Loucy (cell line): ENCODE data around the gene HYI.

ENCODE experiments used
- H2AFZ ChIP-seq: fragments of 200-600 bp; sonication (generic); 2 replicates; pipeline ENCODE4 v1.6.0; 2016; ENCODE audit warnings: antibody characterized with exemption, mild to moderate bottlenecking, low read length, moderate library complexity
- H3F3A ChIP-seq: fragments of 200-600 bp; 2 replicates; pipeline ENCODE4 v1.6.0; 2016; ENCODE audit warnings: antibody characterized with exemption, low read depth, mild to moderate bottlenecking
- H3K27me3 ChIP-seq: fragments of 200-600 bp; sonication (generic); 2 replicates; pipeline ENCODE4 v1.6.1; 2014; ENCODE audit warnings: low read length, mild to moderate bottlenecking; ENCODE audit not compliant: insufficient read depth, poor library complexity, severe bottlenecking
- H3K36me3 ChIP-seq: fragments of 200-600 bp; sonication (generic); 2 replicates; pipeline ENCODE4 v1.6.1; 2016; ENCODE audit warnings: low read length; ENCODE audit not compliant: insufficient read depth
- H3K4me1 ChIP-seq: fragments of 200-600 bp; sonication (generic); 2 replicates; pipeline ENCODE4 v1.5.1; 2014; ENCODE audit warnings: low read length, mild to moderate bottlenecking; ENCODE audit not compliant: insufficient read depth, poor library complexity, severe bottlenecking
- H3K4me2 ChIP-seq: fragments of 200-600 bp; sonication (generic); 2 replicates; pipeline ENCODE4 v1.6.0; 2014; ENCODE audit warnings: antibody characterized with exemption, low read length, low read depth, mild to moderate bottlenecking; ENCODE audit not compliant: poor library complexity, severe bottlenecking
- H3K4me3 ChIP-seq: fragments of 200-600 bp; sonication (generic); 2 replicates; pipeline ENCODE4 v1.5.1; 2014; ENCODE audit warnings: low read length, mild to moderate bottlenecking, mixed read lengths; ENCODE audit not compliant: poor library complexity, severe bottlenecking
- H3K79me2 ChIP-seq: fragments of 200-600 bp; sonication (generic); 2 replicates; pipeline ENCODE4 v1.6.1; 2014; ENCODE audit warnings: low read length; ENCODE audit not compliant: insufficient read depth
- H3K9ac ChIP-seq: fragments of 200-600 bp; sonication (generic); 2 replicates; pipeline ENCODE4 v1.6.0; 2014; ENCODE audit warnings: mild to moderate bottlenecking, low read depth, low read length, moderate library complexity; ENCODE audit not compliant: poor library complexity, severe bottlenecking
- H3K9me2 ChIP-seq: fragments of 200-600 bp; sonication (generic); replicated peaks from 2 replicates; pipeline ENCODE4 v1.6.1; 2016; ENCODE audit warnings: low read depth, low read length, mixed read lengths
- H3K9me3 ChIP-seq: fragments of 200-600 bp; sonication (generic); 2 replicates; pipeline ENCODE4 v1.6.1; 2014; ENCODE audit warnings: mild to moderate bottlenecking, antibody characterized with exemption, low read length, low read depth; ENCODE audit not compliant: insufficient read depth
- H4K20me1 ChIP-seq: fragments of 200-600 bp; sonication (generic); 2 replicates; pipeline ENCODE4 v1.6.0; 2014; ENCODE audit warnings: antibody characterized with exemption, low read length, mild to moderate bottlenecking; ENCODE audit not compliant: insufficient read depth, poor library complexity, severe bottlenecking
- CTCF ChIP-seq: fragments of 200-600 bp; sonication (generic); conservative IDR thresholded peaks from 2 replicates; pipeline ENCODE4 v1.5.1; 2014; ENCODE audit warnings: mild to moderate bottlenecking, antibody characterized with exemption, low read length
- EZH2phosphoT487 ChIP-seq: fragments of 200-600 bp; IDR thresholded peaks from 2 replicates; pipeline ENCODE4 v1.6.1; 2018; ENCODE audit warnings: antibody characterized with exemption, mild to moderate bottlenecking, moderate library complexity, borderline replicate concordance

Gene HYI

GRCh38 chr1:43444836-43445235, 8.9 kb downstream of the HYI start:
- Histone ChIP-seq H2AFZ (no peak overlapping the region), H3K4me3 (no peak overlapping the region), H3K36me3 (peaks cover 24% of the 10 kb centered on the region; the same call in 1 of the 2 replicates)

GRCh38 chr1:43444151-43444828, 9.4 kb downstream of the HYI start:
- H4K20me1 ChIP-seq = no peaks in the 10 kb centered on the region
- H2AFZ ChIP-seq = no peak overlapping the region
- H3K9me2 ChIP-seq = no peaks in the 10 kb centered on the region
- H3K79me2 ChIP-seq = no peaks in the 10 kb centered on the region
- TF ChIP-seq CTCF = no peak
- no peaks in the 10 kb centered on the region for H3K27me3 ChIP-seq
- H3K9ac ChIP-seq = no peak overlapping the region
- no peaks in the 10 kb centered on the region for H3K4me1 ChIP-seq
- no peak overlapping the region for H3K4me3 ChIP-seq
- H3K36me3 ChIP-seq = peaks cover 20% of the 10 kb centered on the region; the same call in 1 of the 2 replicates
- H3F3A ChIP-seq = no peaks in the 10 kb centered on the region
- H3K4me2 ChIP-seq = no peak overlapping the region
- H3K9me3 ChIP-seq = no peaks in the 10 kb centered on the region

More at GRCh38 chr1:43444836-43445235, 8.9 kb downstream of the HYI start:
- TF ChIP-seq CTCF = no peak
- TF ChIP-seq EZH2phosphoT487 = no peak
- Histone ChIP-seq H3K4me2 (no peak overlapping the region), H3F3A (no peaks in the 10 kb centered on the region), H3K9me3 (no peaks in the 10 kb centered on the region), H4K20me1 (no peaks in the 10 kb centered on the region), H3K27me3 (no peaks in the 10 kb centered on the region), H3K79me2 (no peaks in the 10 kb centered on the region), H3K9ac (no peak overlapping the region), H3K9me2 (no peaks in the 10 kb centered on the region), H3K4me1 (no peaks in the 10 kb centered on the region)

- TF ChIP-seq EZH2phosphoT487 (no peak), CTCF (no peak)
- H3F3A ChIP-seq = no peaks in the 10 kb centered on the region
- no peak overlapping the region for H2AFZ ChIP-seq
- H3K36me3 ChIP-seq = peaks cover 12% of the 10 kb centered on the region; the same call in 1 of the 2 replicates
- H3K27me3 ChIP-seq = no peaks in the 10 kb centered on the region
- H4K20me1 ChIP-seq = no peaks in the 10 kb centered on the region
- H3K4me3 ChIP-seq = no peak overlapping the region
- no peaks in the 10 kb centered on the region for H3K9me3 ChIP-seq
- no peaks in the 10 kb centered on the region for H3K4me1 ChIP-seq
- no peaks in the 10 kb centered on the region for H3K9me2 ChIP-seq
- no peaks in the 10 kb centered on the region for H3K79me2 ChIP-seq
- H3K9ac ChIP-seq = no peak overlapping the region
- H3K4me2 ChIP-seq = no peak overlapping the region
Observed at GRCh38 chr1:43443197-43443946, 10.4 kb downstream of the HYI start.
